Erythroblast (primary cell): ENCODE measurements around the gene NPC1.

Source experiments
- GATA1 ChIP-seq: IDR thresholded peaks from 2 replicates; pipeline ENCODE4 v1.6.1; 2011; ENCODE audit warnings: low read depth, mild to moderate bottlenecking, control low read depth, low read length, moderate library complexity
- POLR2A ChIP-seq: IDR thresholded peaks from 2 replicates; pipeline ENCODE4 v1.6.1; 2011; ENCODE audit warnings: mild to moderate bottlenecking, low read length

DNA sequence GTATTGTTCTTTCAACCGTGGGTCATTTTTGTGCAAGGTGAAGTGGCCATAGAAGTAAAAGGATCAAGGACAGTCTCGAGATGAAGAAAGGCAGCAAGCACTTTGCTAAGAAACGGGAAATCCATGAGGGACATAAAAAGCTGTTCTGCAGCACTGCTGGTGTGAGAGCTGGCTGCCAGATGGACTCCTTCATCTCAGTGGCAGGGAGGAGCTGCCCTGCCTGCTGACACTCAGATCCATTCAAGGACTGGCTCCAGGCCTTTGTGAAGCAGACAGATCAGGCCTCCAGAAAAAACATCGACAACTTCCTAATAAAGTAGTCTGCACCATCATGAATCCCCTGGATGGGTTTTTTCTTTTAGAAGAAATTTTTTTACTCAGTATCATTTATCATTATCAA lies 53.5 kb downstream of the NPC1 start:
- TF ChIP-seq POLR2A, result no peak
- TF ChIP-seq GATA1, result no peak
